HepG2 (cell line): ENCODE measurements around the gene FGF3.

Experiments used
- BRCA1 ChIP-seq: sonication (generic); formaldehyde crosslinking; IDR thresholded peaks from 2 replicates; pipeline ENCODE4 v1.4.0; 2020; ENCODE audit warnings: missing genetic modification reagents
- FOXM1 ChIP-seq: sonication (generic); formaldehyde crosslinking; IDR thresholded peaks from 2 replicates; pipeline ENCODE4 v1.5.0; 2020; ENCODE audit warnings: missing genetic modification reagents

GRCh38 chr11:69781241-69781640 lies 38.0 kb downstream of the FGF3 start:
- TF ChIP-seq BRCA1 (CRISPR knock-in tag) (no peak), FOXM1 (CRISPR knock-in tag) (no peak)
